ENCODE results near the gene R3HDM2.

R3HDM2 gene

DNA sequence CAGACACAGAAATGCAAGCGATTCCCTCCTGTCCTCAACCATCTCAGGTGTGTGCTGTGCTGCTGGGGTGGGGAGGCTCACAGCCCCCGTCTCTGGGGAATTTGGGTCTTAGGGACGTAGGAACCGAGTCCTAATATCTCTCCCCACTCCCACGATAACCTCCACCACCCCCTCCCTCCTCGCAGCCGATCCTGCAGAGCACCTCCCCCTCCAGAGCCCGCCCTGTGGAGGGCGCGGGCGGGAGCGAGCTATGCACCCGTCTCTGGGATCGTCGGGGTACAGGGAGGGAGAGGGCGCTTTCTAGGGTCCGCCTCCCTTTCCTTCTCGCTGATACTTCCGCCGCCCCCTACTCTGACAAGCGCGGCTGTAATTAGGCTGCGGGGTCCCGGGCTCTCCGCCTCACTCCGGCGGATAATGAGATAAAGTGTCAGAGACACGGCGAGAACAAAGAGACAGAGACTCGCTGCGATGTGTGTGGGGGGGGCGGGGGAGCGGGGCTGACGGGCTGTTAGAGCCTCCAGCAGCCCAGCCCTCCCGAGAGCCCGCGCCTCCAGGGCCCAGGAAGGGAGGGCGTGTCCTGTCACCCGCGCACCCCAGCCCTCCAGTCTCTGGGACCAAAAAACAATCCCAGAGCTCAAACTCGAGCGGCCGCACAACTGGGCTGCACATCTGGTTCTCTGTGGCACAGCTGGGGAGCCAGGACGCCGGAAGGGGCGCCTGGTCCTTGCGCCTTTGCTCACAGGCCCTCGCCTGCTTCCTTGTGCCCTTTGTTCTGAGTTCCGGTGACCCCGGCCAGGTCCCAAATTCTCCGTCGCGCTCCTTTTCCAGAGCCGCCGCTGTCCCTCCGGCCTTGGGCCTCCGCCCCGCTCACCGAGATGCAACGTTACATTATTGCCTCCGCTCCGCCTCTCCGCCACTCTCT, 192.7 kb downstream of the R3HDM2 start:
- no peak for DNase-seq

DNA sequence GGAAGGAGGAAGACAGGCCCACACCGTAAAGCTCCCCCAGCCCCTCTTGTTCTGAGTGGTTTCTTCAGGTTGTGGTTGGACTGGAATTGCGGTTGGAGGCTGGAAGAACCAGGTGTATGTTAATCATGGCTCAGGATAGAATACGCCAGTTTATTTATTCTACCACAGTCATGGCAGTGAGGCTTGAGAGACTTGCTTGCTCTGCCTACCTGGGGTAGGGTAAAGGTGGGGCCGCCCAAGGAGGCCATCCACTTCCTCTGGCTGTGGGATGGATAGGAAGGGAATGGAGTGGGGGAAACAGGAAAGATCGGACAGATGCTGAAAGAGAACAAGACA, 193.3 kb downstream of the R3HDM2 start:
- no peak for DNase-seq

DNA sequence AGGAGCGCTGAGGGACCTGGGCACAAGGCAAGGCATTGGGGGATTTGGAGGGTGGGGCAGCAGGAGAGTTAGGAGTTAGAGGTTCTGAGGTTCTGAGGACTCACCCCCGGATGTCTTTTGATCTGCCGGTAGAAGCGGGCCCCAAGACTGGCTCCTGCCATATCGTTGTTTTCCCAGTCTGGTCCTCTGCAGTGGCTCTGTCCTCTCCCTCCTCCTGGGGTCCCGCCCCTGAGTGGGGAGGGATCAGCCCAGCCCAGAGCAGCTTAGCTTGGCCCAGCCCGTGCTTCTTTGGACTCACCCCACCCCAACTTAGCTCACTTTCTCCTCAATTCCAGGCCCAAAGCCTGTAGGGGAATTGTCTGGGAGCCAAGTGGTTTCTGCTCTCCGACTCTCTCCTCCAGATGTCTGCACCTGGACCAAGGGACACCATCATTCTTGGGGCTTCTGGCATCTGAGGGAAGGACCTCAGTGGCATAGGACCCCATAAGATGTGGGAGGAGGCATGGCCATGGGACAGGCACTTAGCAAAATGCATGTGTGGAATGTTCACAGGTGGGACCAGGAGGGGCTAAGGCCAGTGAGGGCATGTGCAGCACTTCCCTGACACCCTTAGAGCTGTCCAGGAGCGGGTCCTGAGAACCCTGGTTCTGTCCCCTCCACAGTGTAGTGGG, 193.8 kb downstream of the R3HDM2 start:
- no peak for DNase-seq

DNA sequence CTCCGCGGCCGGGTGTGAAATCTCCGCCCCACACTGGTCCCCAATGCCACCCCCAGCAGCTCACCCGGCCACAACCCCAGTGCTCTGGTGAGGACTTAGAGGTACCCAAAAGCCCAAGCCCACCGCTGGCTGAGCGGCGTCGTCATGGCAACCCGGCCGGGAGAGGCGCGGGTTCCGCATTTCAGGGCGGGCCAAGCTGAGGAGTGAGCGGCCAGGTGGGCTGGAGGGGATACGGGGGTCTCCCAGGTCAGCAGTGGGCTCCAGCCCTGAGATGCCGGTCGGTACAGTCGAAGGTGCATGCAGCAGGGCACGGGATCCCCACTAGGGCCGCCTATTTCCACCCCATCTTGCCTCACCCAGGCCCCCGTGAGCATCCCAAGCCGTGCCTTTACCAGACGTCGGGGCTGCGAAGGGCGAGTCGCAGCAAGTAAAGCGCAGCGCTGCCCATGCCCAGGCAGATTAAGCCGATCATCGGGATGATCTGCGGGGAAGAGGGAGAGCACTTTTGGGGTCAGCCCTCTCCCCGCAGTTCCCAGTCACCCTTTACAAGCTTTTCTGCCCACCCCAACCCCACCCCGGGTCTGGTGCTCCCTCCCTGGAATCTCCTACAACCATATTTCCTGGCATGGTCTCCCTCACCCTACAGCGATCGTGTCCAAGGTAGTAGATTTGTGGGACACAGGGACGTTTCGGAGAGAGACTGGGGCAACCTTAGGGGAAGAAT, 194.5 kb downstream of the R3HDM2 start:
- DNase-seq: no peak

- DNase-seq: no peak
Measured at GRCh38 chr12:57235728-57236131, 195.1 kb downstream of the R3HDM2 start.

- DNase-seq: no peak
Measured at GRCh38 chr12:57235017-57235727, 195.7 kb downstream of the R3HDM2 start.

- no peak for DNase-seq
Measured at GRCh38 chr12:57234571-57235016, 196.2 kb downstream of the R3HDM2 start.

GRCh38 chr12:57234233-57234570, 196.6 kb downstream of the R3HDM2 start:
- no peak for DNase-seq

- DNase-seq: no peak
Measured at GRCh38 chr12:57233357-57234232, 197.2 kb downstream of the R3HDM2 start.

- DNase-seq: no peak
Measured at GRCh38 chr12:57232156-57232756, 198.6 kb downstream of the R3HDM2 start.

DNA sequence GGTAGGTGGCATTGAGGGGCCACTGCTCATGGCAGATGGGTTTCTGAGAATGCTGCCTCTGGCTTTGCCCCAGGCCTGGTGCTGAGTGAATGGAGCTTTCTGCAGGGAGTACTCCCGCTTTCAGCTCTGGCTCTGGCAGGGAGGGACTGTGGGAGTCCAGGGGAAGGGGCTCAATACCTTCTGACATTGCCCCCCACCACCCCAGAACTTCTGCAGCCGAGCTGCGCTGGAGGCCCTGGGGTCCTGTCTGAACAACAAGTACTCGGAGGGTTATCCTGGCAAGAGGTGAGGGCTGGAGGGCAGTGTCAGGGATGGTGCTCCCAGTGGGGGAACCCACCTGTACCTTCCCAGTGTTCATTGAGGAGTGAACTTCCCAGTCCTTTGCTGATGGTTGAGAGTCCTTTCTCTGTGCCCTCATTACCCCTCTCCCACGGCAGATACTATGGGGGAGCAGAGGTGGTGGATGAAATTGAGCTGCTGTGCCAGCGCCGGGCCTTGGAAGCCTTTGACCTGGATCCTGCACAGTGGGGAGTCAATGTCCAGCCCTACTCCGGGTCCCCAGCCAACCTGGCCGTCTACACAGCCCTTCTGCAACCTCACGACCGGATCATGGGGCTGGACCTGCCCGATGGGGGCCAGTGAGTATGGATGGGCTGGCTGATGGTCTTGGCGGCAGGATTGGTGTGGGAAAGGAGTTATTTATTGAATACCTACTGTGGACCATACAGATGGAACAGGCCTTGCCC, 199.4 kb downstream of the R3HDM2 start:
- no peak for DNase-seq

DNA sequence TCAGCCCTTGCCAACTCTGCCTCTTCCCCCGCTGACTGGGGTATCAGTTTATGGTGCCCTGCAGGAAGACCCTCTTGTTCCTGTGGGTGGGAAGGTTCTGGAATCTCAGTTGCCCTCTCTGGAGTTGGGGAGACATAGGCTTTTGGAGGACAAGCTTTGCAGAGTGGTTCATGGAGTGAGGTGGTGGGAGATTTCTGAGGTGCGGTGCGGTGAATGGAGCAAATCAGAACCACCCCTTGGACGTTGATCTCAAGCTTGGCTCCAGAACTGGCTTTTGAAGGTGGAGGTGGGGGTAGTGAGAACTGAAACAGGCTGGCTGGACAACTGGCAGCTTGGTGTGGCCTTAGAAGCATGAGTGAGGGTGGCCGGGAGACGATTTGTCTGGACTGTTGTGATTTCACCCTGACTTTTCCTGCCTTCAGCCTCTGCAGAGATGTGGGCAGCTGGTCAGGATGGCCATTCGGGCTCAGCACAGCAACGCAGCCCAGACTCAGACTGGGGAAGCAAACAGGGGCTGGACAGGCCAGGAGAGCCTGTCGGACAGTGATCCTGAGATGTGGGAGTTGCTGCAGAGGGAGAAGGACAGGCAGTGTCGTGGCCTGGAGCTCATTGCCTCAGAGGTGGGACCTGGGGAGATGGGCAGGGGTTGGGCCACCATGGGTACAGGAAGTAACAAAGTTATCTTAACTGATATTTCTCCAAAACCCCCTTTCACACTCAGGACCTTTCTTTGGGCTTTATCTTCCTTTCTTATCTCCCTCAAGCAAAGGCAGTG, 200.3 kb downstream of the R3HDM2 start:
- no peak for DNase-seq

DNA sequence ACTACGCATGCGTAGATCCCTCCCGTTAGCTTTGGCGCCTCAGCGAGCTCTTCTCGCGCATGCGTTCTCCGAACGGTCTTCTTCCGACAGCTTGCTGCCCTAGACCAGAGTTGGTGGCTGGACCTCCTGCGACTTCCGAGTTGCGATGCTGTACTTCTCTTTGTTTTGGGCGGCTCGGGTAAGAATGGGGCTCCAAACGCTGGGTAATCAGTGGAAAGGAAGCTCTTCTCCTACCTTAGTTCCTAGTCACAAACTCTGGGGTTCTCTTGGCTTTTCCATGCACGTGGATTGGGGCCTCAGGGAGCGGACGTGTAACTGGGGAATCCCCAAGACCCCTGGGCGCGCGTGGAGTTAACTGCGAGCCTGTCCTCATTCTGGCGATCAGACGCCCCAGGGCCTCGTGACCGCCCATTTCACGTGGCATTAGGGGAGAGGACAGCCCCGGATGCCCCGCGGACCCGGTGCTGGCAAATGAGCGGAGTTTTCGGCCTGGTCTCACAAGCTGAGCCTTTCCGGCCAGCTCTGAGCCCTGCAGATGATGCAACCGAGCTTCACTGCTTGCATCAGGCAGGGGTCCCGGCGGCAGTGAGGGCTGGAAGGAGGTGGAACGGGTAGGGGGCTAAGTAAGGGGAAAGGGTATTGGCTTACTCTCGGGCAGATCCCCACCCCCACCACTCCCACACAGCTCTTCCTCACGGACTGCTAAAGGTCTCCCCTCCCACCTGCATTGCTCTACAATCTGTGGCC, 201.0 kb downstream of the R3HDM2 start, which contains the start of gene SHMT2:
Gene SHMT2, plus strand, starts transcription at position 78 of the 747 bp plus-strand sequence. Its CDS starts 68 bp downstream, at position 146.
- peak; percentile 87 for DNase-seq

DNA sequence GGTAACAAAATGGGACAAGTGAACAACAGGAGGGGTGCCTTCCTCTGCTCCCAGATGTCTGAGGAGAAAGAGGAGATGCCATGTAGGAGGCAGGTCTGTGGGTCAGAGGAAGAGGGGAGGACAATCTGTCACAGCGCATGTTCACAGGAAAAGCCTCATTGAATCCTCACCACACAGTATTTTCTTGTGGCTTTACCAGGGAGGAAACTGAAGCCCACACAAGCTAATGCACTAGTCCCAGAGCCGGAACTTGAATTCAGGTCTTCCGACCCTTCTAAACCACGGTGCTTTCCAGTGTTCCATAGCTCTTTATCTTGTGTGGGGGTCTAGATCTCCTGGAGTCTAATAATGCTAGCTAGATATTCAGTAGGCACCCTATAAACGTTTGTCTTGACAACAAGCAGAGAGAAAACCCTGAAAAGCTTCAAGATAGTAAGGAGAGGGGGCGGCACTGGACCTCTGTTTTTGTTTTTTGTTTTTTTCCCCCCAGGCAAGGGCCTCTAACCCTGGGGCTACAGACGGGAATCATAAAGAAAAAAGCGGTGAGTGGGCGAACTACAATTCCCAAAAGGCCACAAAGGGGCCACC, 201.7 kb downstream of the R3HDM2 start:
- DNase-seq: peak; percentile 61

GRCh38 chr12:57227315-57228115, 203.3 kb downstream of the R3HDM2 start:
- DNase-seq: no peak

- no peak for DNase-seq
Measured at GRCh38 chr12:57226588-57227314, 204.1 kb downstream of the R3HDM2 start.

DNA sequence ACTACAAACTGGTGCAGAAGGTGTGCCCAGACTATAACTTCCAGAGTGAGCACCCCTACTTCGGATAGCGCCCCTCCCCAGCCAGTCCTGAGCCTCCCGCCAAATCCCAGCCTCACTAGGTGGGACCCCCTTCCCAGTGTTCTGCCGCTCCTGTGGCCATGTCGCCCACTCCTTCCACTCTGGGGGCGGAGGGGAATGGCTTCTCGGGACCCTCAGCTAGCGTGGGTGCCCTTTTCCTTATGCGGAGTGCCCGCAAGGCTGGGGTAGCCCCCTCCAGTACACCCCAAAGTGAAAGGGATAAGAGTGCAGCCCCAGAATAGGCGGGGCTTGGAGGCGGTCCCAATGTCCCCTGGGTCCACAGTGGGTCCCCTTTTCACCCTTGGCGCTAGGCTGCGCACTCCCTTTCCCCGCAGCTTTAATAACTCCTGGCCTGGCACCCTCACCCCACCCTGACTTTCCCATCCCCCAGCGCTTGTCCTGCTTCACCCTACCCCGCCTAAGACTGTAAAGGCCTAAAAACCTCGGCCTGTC, 205.1 kb downstream of the R3HDM2 start:
- no peak for DNase-seq

All from GDM1 (cell line).